Measurements from ENCODE around the gene CAMSAP1.

The CAMSAP1 gene

DNA sequence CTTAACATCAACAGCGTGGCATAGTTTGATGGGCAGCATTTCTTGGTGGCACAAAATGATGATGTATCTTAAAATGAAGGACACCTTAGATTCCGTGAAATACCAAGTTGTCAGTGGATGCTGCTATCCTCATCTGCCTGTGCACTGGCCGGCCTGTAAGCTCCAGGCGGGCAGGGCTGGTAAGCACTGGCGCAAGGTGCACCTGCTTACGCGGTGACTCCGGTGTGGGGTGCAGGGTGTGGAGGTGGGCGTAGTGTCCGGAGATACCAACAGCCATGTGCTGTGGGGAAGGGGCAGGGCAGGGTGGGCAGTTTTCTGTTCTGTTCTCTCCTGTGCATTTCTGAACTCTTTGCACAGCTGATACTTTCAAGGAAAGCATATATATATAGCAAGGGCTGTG lies 103.9 kb downstream of the CAMSAP1 start:
- TF ChIP-seq CEBPB (IDR thresholded peaks at IDR 0.05) (no peak), YY1 (IDR thresholded peaks at IDR 0.05; ENCODE audit: low read depth) (no peak), TAF1 (IDR thresholded peaks at IDR 0.05; ENCODE audit: low read depth) (no peak), RAD21 (IDR thresholded peaks at IDR 0.05; ENCODE audit: low read depth) (no peak), ZBTB7A (IDR thresholded peaks at IDR 0.05; ENCODE audit: low read depth) (no peak), FOXM1 (IDR thresholded peaks at IDR 0.05; ENCODE audit: borderline replicate concordance, low read depth) (no peak), CREB1 (IDR thresholded peaks at IDR 0.05; ENCODE audit: low read depth) (no peak), EGR1 (IDR thresholded peaks at IDR 0.05) (no peak), TEAD4 (IDR thresholded peaks at IDR 0.05) (no peak), NFIC (IDR thresholded peaks at IDR 0.05) (no peak), EP300 (IDR thresholded peaks at IDR 0.05; ENCODE audit: borderline replicate concordance) (no peak)
- TF ChIP-seq, protein P1, sequence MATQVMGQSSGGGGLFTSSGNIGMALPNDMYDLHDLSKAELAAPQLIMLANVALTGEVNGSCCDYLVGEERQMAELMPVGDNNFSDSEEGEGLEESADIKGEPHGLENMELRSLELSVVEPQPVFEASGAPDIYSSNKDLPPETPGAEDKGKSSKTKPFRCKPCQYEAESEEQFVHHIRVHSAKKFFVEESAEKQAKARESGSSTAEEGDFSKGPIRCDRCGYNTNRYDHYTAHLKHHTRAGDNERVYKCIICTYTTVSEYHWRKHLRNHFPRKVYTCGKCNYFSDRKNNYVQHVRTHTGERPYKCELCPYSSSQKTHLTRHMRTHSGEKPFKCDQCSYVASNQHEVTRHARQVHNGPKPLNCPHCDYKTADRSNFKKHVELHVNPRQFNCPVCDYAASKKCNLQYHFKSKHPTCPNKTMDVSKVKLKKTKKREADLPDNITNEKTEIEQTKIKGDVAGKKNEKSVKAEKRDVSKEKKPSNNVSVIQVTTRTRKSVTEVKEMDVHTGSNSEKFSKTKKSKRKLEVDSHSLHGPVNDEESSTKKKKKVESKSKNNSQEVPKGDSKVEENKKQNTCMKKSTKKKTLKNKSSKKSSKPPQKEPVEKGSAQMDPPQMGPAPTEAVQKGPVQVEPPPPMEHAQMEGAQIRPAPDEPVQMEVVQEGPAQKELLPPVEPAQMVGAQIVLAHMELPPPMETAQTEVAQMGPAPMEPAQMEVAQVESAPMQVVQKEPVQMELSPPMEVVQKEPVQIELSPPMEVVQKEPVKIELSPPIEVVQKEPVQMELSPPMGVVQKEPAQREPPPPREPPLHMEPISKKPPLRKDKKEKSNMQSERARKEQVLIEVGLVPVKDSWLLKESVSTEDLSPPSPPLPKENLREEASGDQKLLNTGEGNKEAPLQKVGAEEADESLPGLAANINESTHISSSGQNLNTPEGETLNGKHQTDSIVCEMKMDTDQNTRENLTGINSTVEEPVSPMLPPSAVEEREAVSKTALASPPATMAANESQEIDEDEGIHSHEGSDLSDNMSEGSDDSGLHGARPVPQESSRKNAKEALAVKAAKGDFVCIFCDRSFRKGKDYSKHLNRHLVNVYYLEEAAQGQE (IDR thresholded peaks at IDR 0.05; ENCODE audit: low read depth) = no peak
- TF ChIP-seq, protein P2, sequence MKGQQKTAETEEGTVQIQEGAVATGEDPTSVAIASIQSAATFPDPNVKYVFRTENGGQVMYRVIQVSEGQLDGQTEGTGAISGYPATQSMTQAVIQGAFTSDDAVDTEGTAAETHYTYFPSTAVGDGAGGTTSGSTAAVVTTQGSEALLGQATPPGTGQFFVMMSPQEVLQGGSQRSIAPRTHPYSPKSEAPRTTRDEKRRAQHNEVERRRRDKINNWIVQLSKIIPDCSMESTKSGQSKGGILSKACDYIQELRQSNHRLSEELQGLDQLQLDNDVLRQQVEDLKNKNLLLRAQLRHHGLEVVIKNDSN (IDR thresholded peaks at IDR 0.05) = no peak
- TF ChIP-seq, protein P3, sequence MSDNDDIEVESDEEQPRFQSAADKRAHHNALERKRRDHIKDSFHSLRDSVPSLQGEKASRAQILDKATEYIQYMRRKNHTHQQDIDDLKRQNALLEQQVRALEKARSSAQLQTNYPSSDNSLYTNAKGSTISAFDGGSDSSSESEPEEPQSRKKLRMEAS (IDR thresholded peaks at IDR 0.05) = no peak

DNA sequence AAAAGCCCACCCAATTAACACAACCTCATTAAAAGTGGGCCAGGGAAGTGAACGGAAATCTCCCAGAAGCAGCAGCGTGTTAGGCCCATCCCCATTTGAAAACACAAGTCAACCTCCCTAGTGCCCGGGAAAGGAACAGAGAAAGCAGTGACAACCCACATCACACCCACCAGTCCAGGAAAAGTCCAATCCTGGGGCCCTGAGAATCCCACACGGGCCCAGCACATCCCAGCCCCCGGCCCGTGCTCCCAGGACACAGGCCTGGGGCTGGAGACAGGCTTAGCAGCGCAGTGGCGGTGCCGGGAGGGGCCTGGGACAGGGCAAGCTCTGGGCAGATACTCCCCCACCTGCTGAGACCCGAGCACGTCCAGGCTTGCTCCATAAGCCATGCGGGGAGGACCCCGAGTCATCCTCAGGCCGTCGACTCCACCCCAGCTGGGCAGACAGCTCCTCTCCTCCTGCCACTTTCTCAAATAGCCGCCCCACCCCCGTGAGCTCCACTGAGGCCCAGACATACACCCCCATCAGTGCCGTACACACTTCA lies 104.4 kb downstream of the CAMSAP1 start:
- TF ChIP-seq ZBTB7A (IDR thresholded peaks at IDR 0.05; ENCODE audit: low read depth) (no peak), NFIC (IDR thresholded peaks at IDR 0.05) (no peak), EP300 (IDR thresholded peaks at IDR 0.05; ENCODE audit: borderline replicate concordance) (no peak), RAD21 (IDR thresholded peaks at IDR 0.05; ENCODE audit: low read depth) (no peak), YY1 (IDR thresholded peaks at IDR 0.05; ENCODE audit: low read depth) (no peak), TEAD4 (IDR thresholded peaks at IDR 0.05) (no peak), EGR1 (IDR thresholded peaks at IDR 0.05) (no peak), CREB1 (IDR thresholded peaks at IDR 0.05; ENCODE audit: low read depth) (no peak), CEBPB (IDR thresholded peaks at IDR 0.05) (no peak), FOXM1 (IDR thresholded peaks at IDR 0.05; ENCODE audit: borderline replicate concordance, low read depth) (no peak), TCF12 (IDR thresholded peaks at IDR 0.05; ENCODE audit: low read depth) (no peak), TAF1 (IDR thresholded peaks at IDR 0.05; ENCODE audit: low read depth) (no peak)
- TF ChIP-seq, protein P2 (IDR thresholded peaks at IDR 0.05) = no peak
- TF ChIP-seq, protein P1 (IDR thresholded peaks at IDR 0.05; ENCODE audit: low read depth) = no peak
- TF ChIP-seq, protein P3 (IDR thresholded peaks at IDR 0.05) = no peak

DNA sequence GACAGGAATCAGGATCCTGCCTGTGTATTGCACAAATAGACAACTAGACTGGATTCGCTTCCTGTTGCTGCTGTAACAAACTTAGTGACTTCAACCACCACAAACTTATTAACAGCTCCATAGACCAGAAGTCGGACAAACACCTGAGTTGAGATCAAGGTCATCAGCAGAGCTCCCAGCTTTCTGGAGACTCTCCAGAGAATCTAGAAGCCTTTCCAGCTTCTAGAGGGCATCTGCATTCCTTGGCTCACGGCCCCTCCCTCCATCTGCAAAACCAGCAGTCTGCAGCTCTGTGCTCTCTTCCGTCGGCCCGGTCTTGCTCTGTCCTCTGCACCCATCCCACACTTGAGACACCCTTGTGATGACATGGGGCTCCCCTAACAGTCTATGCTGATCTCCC lies 106.3 kb downstream of the CAMSAP1 start:
- no peak for TF ChIP-seq TAF1 (IDR thresholded peaks at IDR 0.05; ENCODE audit: low read depth)
- TF ChIP-seq TCF12 (IDR thresholded peaks at IDR 0.05; ENCODE audit: low read depth) = no peak
- TF ChIP-seq YY1 (IDR thresholded peaks at IDR 0.05; ENCODE audit: low read depth) = no peak
- TF ChIP-seq TEAD4 (IDR thresholded peaks at IDR 0.05) = no peak
- TF ChIP-seq EGR1 (IDR thresholded peaks at IDR 0.05) = no peak
- TF ChIP-seq EP300 (IDR thresholded peaks at IDR 0.05; ENCODE audit: borderline replicate concordance) = no peak
- no peak for TF ChIP-seq CEBPB (IDR thresholded peaks at IDR 0.05)
- no peak for TF ChIP-seq CREB1 (IDR thresholded peaks at IDR 0.05; ENCODE audit: low read depth)
- TF ChIP-seq, protein P2 (IDR thresholded peaks at IDR 0.05) = no peak
- TF ChIP-seq, protein P1 (IDR thresholded peaks at IDR 0.05; ENCODE audit: low read depth) = no peak
- no peak for TF ChIP-seq ZBTB7A (IDR thresholded peaks at IDR 0.05; ENCODE audit: low read depth)
- TF ChIP-seq FOXM1 (IDR thresholded peaks at IDR 0.05; ENCODE audit: borderline replicate concordance, low read depth) = no peak
- no peak for TF ChIP-seq NFIC (IDR thresholded peaks at IDR 0.05)
- no peak for TF ChIP-seq RAD21 (IDR thresholded peaks at IDR 0.05; ENCODE audit: low read depth)
- TF ChIP-seq, protein P3 (IDR thresholded peaks at IDR 0.05) = no peak
